NCI-H524 treated with DMSO at 0.1 percent for 48 hours (cell line): Measurements from ENCODE around the gene MSLN.
"Not testable (repeated sequence)": the region's sequence is repeated elsewhere in the genome, so short reads cannot be mapped to it uniquely, and the experiment has no call there.

Experiments
- DNase-seq: peaks from one replicate; lab custom pipeline; 2025; lab: John Stamatoyannopoulos, UW

The MSLN gene

GRCh38 chr16:735982-736453 lies 24.5 kb upstream of the MSLN start:
- DNase-seq, result no peak

GRCh38 chr16:736936-737481 lies 23.5 kb upstream of the MSLN start:
- no peak for DNase-seq

GRCh38 chr16:739560-740458 lies 20.7 kb upstream of the MSLN start:
- DNase-seq, result no peak

- no peak for DNase-seq
Observed at GRCh38 chr16:740459-740763, 20.1 kb upstream of the MSLN start.

- peak; percentile 61 for DNase-seq
Observed at GRCh38 chr16:740764-741505, 19.6 kb upstream of the MSLN start, which contains the start of gene CIAO3. CIAO3 (minus strand) TSS chr16:740997; CDS start chr16:740985, 12 bp downstream.

- DNase-seq, result no peak
Observed at GRCh38 chr16:741986-742629, 18.4 kb upstream of the MSLN start.

GRCh38 chr16:742894-743293 lies 17.6 kb upstream of the MSLN start:
- not testable (repeated sequence) for DNase-seq

GRCh38 chr16:743794-744500 lies 16.6 kb upstream of the MSLN start:
- DNase-seq, result no peak

GRCh38 chr16:745739-746138 lies 14.8 kb upstream of the MSLN start:
- DNase-seq, result no peak

- DNase-seq, result no peak
Observed at GRCh38 chr16:746637-747036, 13.9 kb upstream of the MSLN start.

GRCh38 chr16:747978-748746 lies 12.4 kb upstream of the MSLN start:
- DNase-seq, result no peak

- DNase-seq, result no peak
Observed at GRCh38 chr16:749010-749409, 11.5 kb upstream of the MSLN start.

GRCh38 chr16:750485-750884 lies 10.0 kb upstream of the MSLN start:
- no peak for DNase-seq

- no peak for DNase-seq
Observed at GRCh38 chr16:751152-752006, 9.2 kb upstream of the MSLN start.

- DNase-seq, result no peak
Observed at GRCh38 chr16:752007-752312, 8.6 kb upstream of the MSLN start.

- DNase-seq, result not testable (repeated sequence)
Observed at GRCh38 chr16:754121-754607, 6.4 kb upstream of the MSLN start.

GRCh38 chr16:754656-755055 lies 5.9 kb upstream of the MSLN start:
- DNase-seq, result no peak

- no peak for DNase-seq
Observed at GRCh38 chr16:756428-756827, 4.1 kb upstream of the MSLN start.

GRCh38 chr16:759110-759910 lies 1.2 kb upstream of the MSLN start:
- no peak for DNase-seq
